GM19452 (cell line): ENCODE measurements around the gene CRKL.

Experiments used
- ATAC-seq: cut with Tn5 transposase; IDR thresholded peaks from one replicate; pipeline ENCODE4 v1.9.1; 2021; ENCODE audit not compliant: unreplicated experiment

The CRKL gene

GRCh38 chr22:20980523-20980922 is 63.3 kb downstream of the CRKL start:
- no peak for ATAC-seq

- ATAC-seq = no peak
Observed at GRCh38 chr22:20980938-20981722, 63.9 kb downstream of the CRKL start.

- peak; percentile 77 for ATAC-seq
Observed at GRCh38 chr22:20981787-20982562, 64.8 kb downstream of the CRKL start, which contains the start of gene LZTR1. Gene LZTR1, plus strand, starts transcription at chr22:20982297. Its CDS starts 75 bp downstream, at chr22:20982372.

- ATAC-seq = peak; percentile 5
Observed at GRCh38 chr22:20982563-20982882, 65.3 kb downstream of the CRKL start.

GRCh38 chr22:20983081-20983771 is 66.0 kb downstream of the CRKL start:
- no peak for ATAC-seq

GRCh38 chr22:20985720-20986119 is 68.5 kb downstream of the CRKL start:
- no peak for ATAC-seq

GRCh38 chr22:20986365-20986764 is 69.2 kb downstream of the CRKL start:
- no peak for ATAC-seq

GRCh38 chr22:20987375-20987774 is 70.2 kb downstream of the CRKL start:
- no peak for ATAC-seq

- no peak for ATAC-seq
Observed at GRCh38 chr22:20988573-20989322, 71.5 kb downstream of the CRKL start.

- ATAC-seq = no peak
Observed at GRCh38 chr22:20989323-20990138, 72.3 kb downstream of the CRKL start.

- no peak for ATAC-seq
Observed at GRCh38 chr22:20990184-20991180, 73.3 kb downstream of the CRKL start.

- ATAC-seq = no peak
Observed at GRCh38 chr22:20991252-20992055, 74.2 kb downstream of the CRKL start.

- ATAC-seq = no peak
Observed at GRCh38 chr22:20992056-20992442, 74.8 kb downstream of the CRKL start.

- no peak for ATAC-seq
Observed at GRCh38 chr22:20992456-20993303, 75.5 kb downstream of the CRKL start.

GRCh38 chr22:20993304-20994127 is 76.3 kb downstream of the CRKL start:
- ATAC-seq = no peak

GRCh38 chr22:20994128-20994901 is 77.1 kb downstream of the CRKL start:
- ATAC-seq = no peak
